Activated CD8-positive, alpha-beta memory T cell treated with anti-CD3 and anti-CD28 coated beads, Interleukin-2, amount 50 U/mL, for 24 hours (primary cell): ENCODE data around the gene SLC18A2.

Experiments
- DNase-seq: peaks from one replicate; pipeline ENCODE4 v3.0.0-alpha.2; 2020; ENCODE audit errors: extremely low read depth

SLC18A2 gene

GRCh38 chr10:117313641-117314040 is 72.7 kb downstream of the SLC18A2 start:
- DNase-seq, result no peak

GRCh38 chr10:117316701-117317100 is 75.8 kb downstream of the SLC18A2 start:
- no peak for DNase-seq

GRCh38 chr10:117318909-117319308 is 78.0 kb downstream of the SLC18A2 start:
- DNase-seq, result no peak

GRCh38 chr10:117320050-117320665 is 79.2 kb downstream of the SLC18A2 start:
- no peak for DNase-seq

GRCh38 chr10:117322260-117322659 is 81.3 kb downstream of the SLC18A2 start:
- no peak for DNase-seq

GRCh38 chr10:117324367-117324766 is 83.5 kb downstream of the SLC18A2 start:
- DNase-seq, result no peak

GRCh38 chr10:117327262-117327661 is 86.3 kb downstream of the SLC18A2 start:
- no peak for DNase-seq
